Esophagus muscularis mucosa (tissue), 3 donors: ENCODE results near the gene HGS.
A peak's percentile ranks its signal among the peaks of the same experiment; 100 is the strongest.

Experiments used
- CTCF ChIP-seq, 3 experiments: fragments of 200-600 bp in 2 of 3; fragments of 450-650 bp in 1 of 3; sonication (generic) in 2 of 3; IDR thresholded peaks; one replicate each; pipeline ENCODE4 v1.5.1; 2017 to 2019; ENCODE audit warnings: antibody characterized with exemption in 3 of 3, mild to moderate bottlenecking in 2 of 3, moderate library complexity in 1 of 3
- POLR2A ChIP-seq: fragments of 450-650 bp; IDR thresholded peaks from one replicate; pipeline ENCODE4 v1.6.1; 2017; ENCODE audit warnings: antibody characterized with exemption, moderate library complexity, mild to moderate bottlenecking, low read depth
- POLR2AphosphoS5 ChIP-seq, 2 donors: sonication (generic); formaldehyde crosslinking; IDR thresholded peaks; one replicate each; pipeline ENCODE4 v1.6.1; 2017; ENCODE audit warnings: antibody characterized with exemption in 2 of 2

- TF ChIP-seq CTCF (IDR thresholded peaks at IDR 0.05) (no peak), POLR2AphosphoS5 (IDR thresholded peaks at IDR 0.05) (peak; percentile 89), POLR2A (peak; percentile 50)
Observed at GRCh38 chr17:81683584-81684441, at the start of gene HGS, which contains the start of gene ARL16.
